Psoas muscle (tissue), 8 donors: Measurements from ENCODE around the gene SART3. TPM values are rescaled to one million over a fixed set of nuclear protein-coding genes. Genes with fewer than 3 reads are reported as not detected.

Experiments
- ATAC-seq, 4 donors: fragments of 200-7000 bp; cut with Tn5 transposase; one replicate each; pipeline ENCODE4 v1.9.1; 2020; ENCODE audit warnings: moderate library complexity in 3 of 4, mild to moderate bottlenecking in 2 of 4
- DNase-seq, 2 donors: peaks; one replicate each; pipeline ENCODE4 v3.0.0-alpha.2; 2020
- H3K27ac ChIP-seq: fragments of 200-600 bp; one replicate; pipeline ENCODE4 v1.8.0; 2022
- H3K27me3 ChIP-seq, 3 donors: fragments of 200-600 bp in 1 of 3; one replicate each; pipeline versions ENCODE4 v1.6.1 to v1.8.0; 2013 to 2022; ENCODE audit warnings: low read length in 2 of 3, mild to moderate bottlenecking in 2 of 3, moderate library complexity in 1 of 3; ENCODE audit not compliant: insufficient read depth in 3 of 3
- H3K36me3 ChIP-seq, 2 donors: fragments of 200-600 bp in 1 of 2; one replicate each; pipeline versions ENCODE4 v1.6.1 to v1.8.0; 2013 to 2022; ENCODE audit warnings: low read depth in 1 of 2, mild to moderate bottlenecking in 1 of 2, moderate library complexity in 1 of 2; ENCODE audit not compliant: insufficient read depth in 1 of 2
- H3K4me1 ChIP-seq: fragments of 200-600 bp; one replicate; pipeline ENCODE4 v1.8.0; 2022
- H3K4me3 ChIP-seq: fragments of 200-600 bp; one replicate; pipeline ENCODE4 v1.8.0; 2022; ENCODE audit warnings: mild to moderate bottlenecking
- H3K9me3 ChIP-seq: fragments of 200-600 bp; one replicate; pipeline ENCODE4 v1.8.0; 2022
- WGBS, 3 donors: extraction: QIAGEN DNeasy Blood & Tissue Kit; methylation state at CpG; one replicate each; pipeline versions ENCODE4 v1.1.6 to v1.1.7; 2013; 5-methylcytosine and 5-hydroxymethylcytosine counted together
- intact Hi-C, 2 donors: fragments of 100-400 bp; cut with DNase I; formaldehyde crosslinking; loops; one replicate each; pipeline versions ENCODE4 v1.11.0 to v1.14.2; 2022
- polyA plus RNA-seq, 3 donors: library from polyadenylated mRNA; stranded (reverse); fragments of 200-250 nt; gene quantifications; one replicate each; pipeline ENCODE4 v1.2.3, GENCODE V29; 2013
- total RNA-seq, 4 donors: library from RNA; stranded (reverse); fragmentation: NEBNext Ultra II Directional in 2 of 4; extraction: Animal tissue kit (Norgen Biotek cat#: 25700) in 2 of 4; gene quantifications; one replicate each; pipeline versions ENCODE4 v1.2.1 to v1.2.4, GENCODE V29; 2021 to 2023
- TF ChIP-seq, protein P1 (sequence below): fragments of 200-600 bp; IDR thresholded peaks from one replicate; pipeline ENCODE4 v1.8.0; 2022; ENCODE audit warnings: antibody characterized with exemption
- donor health status: healthy with polysubstance abuse.
- donor health status: DM: no; HTN: no; CAD: no; lungs with moderate emphysema.
- donor health status: Bipolar disorder and iron deficiency.
- donor health status: healthy.
- donor health status: DM: yes; HTN: yes; CAD: no.
- donor health status: DM: no; HTN: no; CAD: no.
- donor health status: DM: no; HTN: no; CAD: no.
- donor health status: DM: yes; HTN: yes; CAD: no.

SART3 gene
- total and polyA plus RNA-seq, 7 donors = 13.4 to 35.3 (median 24.2) TPM

DNA sequence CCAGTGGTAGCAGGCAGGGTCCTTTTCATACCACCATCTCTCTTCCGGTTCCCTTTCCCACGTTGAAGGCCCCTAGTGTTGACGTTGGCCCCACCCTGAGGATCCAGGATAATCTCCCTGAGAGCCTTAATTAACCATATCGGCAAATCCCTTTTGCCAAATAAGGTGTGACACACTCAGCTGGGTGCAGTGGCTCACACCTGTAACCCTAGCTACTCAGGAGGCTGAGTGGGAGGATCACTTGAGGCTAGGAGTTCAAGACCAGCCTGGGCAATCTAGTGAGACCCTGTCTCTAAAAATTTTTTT, 39.7 kb upstream of the SART3 start:
- Histone ChIP-seq H3K9me3 (no peaks in the 10 kb centered on the region), H3K27ac (no peak overlapping the region), H3K4me1 (no peaks in the 10 kb centered on the region), H3K27me3 (no peaks in the 10 kb centered on the region), H3K36me3 (no peaks in the 10 kb centered on the region), H3K4me3 (no peak overlapping the region)
- WGBS, 3 donors = 50 to 62% (median 57%) methylated on average over 4 of the region's 4 CpGs
- DNase-seq (no peak), ATAC-seq (no peak)
- intact Hi-C loops = no loop called here
- TF ChIP-seq, protein P1, sequence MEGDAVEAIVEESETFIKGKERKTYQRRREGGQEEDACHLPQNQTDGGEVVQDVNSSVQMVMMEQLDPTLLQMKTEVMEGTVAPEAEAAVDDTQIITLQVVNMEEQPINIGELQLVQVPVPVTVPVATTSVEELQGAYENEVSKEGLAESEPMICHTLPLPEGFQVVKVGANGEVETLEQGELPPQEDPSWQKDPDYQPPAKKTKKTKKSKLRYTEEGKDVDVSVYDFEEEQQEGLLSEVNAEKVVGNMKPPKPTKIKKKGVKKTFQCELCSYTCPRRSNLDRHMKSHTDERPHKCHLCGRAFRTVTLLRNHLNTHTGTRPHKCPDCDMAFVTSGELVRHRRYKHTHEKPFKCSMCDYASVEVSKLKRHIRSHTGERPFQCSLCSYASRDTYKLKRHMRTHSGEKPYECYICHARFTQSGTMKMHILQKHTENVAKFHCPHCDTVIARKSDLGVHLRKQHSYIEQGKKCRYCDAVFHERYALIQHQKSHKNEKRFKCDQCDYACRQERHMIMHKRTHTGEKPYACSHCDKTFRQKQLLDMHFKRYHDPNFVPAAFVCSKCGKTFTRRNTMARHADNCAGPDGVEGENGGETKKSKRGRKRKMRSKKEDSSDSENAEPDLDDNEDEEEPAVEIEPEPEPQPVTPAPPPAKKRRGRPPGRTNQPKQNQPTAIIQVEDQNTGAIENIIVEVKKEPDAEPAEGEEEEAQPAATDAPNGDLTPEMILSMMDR = no peak

DNA sequence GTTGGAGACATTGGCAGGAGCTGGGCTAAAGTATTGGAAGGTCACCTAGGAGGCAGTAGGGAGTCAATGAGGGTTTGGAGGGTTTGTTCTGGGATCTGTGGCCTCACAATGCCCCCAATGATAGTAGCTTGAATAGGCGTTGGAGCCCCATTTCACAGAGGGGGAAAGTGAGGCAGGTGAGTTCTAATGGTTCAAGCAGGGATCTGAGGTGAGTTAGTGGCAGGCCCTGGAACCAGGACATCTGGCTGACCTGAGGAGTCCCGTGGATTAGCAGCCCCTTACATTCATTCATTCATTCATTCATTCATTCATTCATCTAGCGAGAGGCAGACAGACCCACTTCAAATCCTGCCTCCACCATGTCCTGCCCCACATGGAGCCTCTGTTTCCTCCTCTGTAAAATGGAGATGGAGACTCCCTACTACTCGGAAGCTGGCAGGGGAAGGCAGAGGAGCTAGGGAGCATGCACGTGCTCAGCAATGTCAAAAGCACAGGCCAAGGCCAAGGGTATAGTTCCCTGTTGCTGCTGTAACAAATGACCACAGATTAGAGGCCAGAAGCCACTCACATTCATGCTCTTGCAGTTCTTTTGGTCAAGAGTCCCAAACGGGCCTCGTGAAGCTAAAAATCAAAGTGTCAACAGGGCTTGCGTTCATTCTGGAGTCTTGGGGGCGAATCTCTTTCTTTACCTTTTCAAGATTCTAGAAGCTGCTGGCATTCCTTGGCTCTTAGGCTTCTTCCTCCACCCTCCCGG, 39.2 kb upstream of the SART3 start:
- Histone ChIP-seq H3K4me1 (no peaks in the 10 kb centered on the region), H3K9me3 (no peaks in the 10 kb centered on the region), H3K4me3 (no peak overlapping the region), H3K36me3 (no peaks in the 10 kb centered on the region), H3K27ac (no peak overlapping the region), H3K27me3 (no peaks in the 10 kb centered on the region)
- WGBS, 3 donors = 85 to 91% (median 88%) methylated on average over 10 of the region's 10 CpGs
- TF ChIP-seq, protein P1 = no peak
- ATAC-seq (no peak), DNase-seq (no peak)
- intact Hi-C loops = no loop called here

DNA sequence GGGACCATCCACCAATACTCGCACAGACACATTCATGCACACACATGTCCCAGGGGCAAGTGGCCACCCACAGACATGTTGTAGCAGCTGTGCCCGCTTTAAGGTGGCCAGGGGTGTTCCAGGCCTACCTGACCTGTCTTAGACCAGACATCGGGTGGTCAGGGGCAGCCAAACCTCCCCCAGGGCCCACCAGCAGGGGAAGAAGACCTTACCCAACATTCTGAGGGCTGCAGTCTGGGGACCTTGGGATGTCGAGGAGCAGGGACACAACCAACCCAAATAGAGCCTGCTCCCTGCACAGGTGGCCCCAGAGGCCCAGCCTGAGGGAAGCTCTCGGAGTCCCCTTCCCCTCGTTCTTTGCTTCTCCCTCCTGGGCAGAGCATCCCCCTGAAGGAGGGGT, 38.6 kb upstream of the SART3 start:
- Histone ChIP-seq H3K9me3 (no peaks in the 10 kb centered on the region), H3K27ac (no peak overlapping the region), H3K4me3 (no peak overlapping the region), H3K36me3 (no peaks in the 10 kb centered on the region), H3K27me3 (no peaks in the 10 kb centered on the region), H3K4me1 (no peaks in the 10 kb centered on the region)
- TF ChIP-seq, protein P1 = no peak
- DNase-seq = no peak
- 75 to 82% (median 77%) methylated on average over 6 of the region's 6 CpGs for WGBS, 3 donors
- no peak for ATAC-seq
- intact Hi-C loops = no loop called here

DNA sequence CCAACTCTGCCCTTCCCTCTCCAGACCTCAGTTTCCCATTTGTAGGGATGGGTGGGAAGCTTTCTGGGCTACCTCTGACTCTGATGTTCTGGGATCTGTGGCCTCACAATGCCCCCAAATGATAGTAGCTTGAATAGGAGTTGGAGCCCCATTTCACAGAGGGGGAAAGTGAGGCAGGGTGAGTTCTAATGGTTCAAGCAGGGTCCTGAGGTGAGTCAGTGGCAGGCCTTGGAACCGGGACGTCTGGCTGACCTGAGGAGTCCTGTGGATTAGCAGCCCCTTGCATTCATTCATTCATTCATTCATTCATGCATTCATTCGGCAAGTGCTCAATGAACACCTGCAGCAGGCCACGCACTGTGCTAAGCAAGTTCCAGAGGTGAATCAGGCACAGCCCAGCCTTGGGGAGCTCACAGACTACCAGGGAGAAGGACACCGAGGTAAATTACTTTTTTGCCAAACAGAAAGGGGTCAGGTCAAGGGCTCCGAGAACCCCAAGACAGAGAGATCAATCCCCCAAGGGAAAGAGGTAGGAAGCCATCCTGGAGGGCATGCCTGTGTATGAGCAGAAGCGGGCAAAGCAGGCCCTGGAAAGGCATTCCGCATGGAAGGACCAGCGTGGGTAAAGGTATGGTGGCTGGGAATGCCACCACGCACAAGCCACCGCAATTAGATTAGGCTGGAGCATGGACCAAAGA, 37.7 kb upstream of the SART3 start:
- ATAC-seq = no peak
- TF ChIP-seq, protein P1 = no peak
- DNase-seq = no peak
- Histone ChIP-seq H3K4me3 (no peak overlapping the region), H3K27me3 (no peaks in the 10 kb centered on the region), H3K4me1 (no peaks in the 10 kb centered on the region), H3K27ac (no peak overlapping the region), H3K36me3 (no peaks in the 10 kb centered on the region), H3K9me3 (no peaks in the 10 kb centered on the region)
- intact Hi-C loops = no loop called here
- 89 to 90% (median 90%) methylated on average over 11 of the region's 11 CpGs for WGBS, 3 donors
